GM18517 (cell line): Measurements from ENCODE around the gene TSPAN17.
"Not testable (repeated sequence)": the region's sequence is repeated elsewhere in the genome, so short reads cannot be mapped to it uniquely, and the experiment has no call there.

Experiments
- ATAC-seq: cut with Tn5 transposase; IDR thresholded peaks from one replicate; pipeline ENCODE4 v1.9.1; 2021; ENCODE audit warnings: mild to moderate bottlenecking, moderate library complexity; ENCODE audit not compliant: unreplicated experiment

The TSPAN17 gene

GRCh38 chr5:176677209-176677939 is 30.1 kb downstream of the TSPAN17 start:
- ATAC-seq, result no peak

GRCh38 chr5:176678584-176678983 is 31.3 kb downstream of the TSPAN17 start:
- ATAC-seq, result no peak

GRCh38 chr5:176679365-176680225 is 32.3 kb downstream of the TSPAN17 start:
- no peak for ATAC-seq

GRCh38 chr5:176680226-176680563 is 32.9 kb downstream of the TSPAN17 start:
- ATAC-seq, result no peak

- no peak for ATAC-seq
Measured at GRCh38 chr5:176682016-176682531, 34.8 kb downstream of the TSPAN17 start.

- no peak for ATAC-seq
Measured at GRCh38 chr5:176685010-176685409, 37.7 kb downstream of the TSPAN17 start.

GRCh38 chr5:176687247-176687646 is 40.0 kb downstream of the TSPAN17 start:
- no peak for ATAC-seq

- no peak for ATAC-seq
Measured at GRCh38 chr5:176687881-176688280, 40.6 kb downstream of the TSPAN17 start.

GRCh38 chr5:176690911-176691310 is 43.6 kb downstream of the TSPAN17 start:
- no peak for ATAC-seq

- ATAC-seq, result no peak
Measured at GRCh38 chr5:176691524-176691923, 44.2 kb downstream of the TSPAN17 start.

GRCh38 chr5:176692326-176692725 is 45.0 kb downstream of the TSPAN17 start:
- no peak for ATAC-seq

- ATAC-seq, result no peak
Measured at GRCh38 chr5:176692839-176693476, 45.7 kb downstream of the TSPAN17 start.

- ATAC-seq, result no peak
Measured at GRCh38 chr5:176693477-176693851, 46.2 kb downstream of the TSPAN17 start.

- no peak for ATAC-seq
Measured at GRCh38 chr5:176694146-176694545, 46.9 kb downstream of the TSPAN17 start.

GRCh38 chr5:176694631-176695030 is 47.3 kb downstream of the TSPAN17 start:
- no peak for ATAC-seq

GRCh38 chr5:176695073-176695472 is 47.8 kb downstream of the TSPAN17 start:
- no peak for ATAC-seq

GRCh38 chr5:176697267-176697933 is 50.1 kb downstream of the TSPAN17 start:
- no peak for ATAC-seq

GRCh38 chr5:176697934-176698538 is 50.8 kb downstream of the TSPAN17 start:
- no peak for ATAC-seq

GRCh38 chr5:176699446-176699845 is 52.2 kb downstream of the TSPAN17 start:
- ATAC-seq, result not testable (repeated sequence)

GRCh38 chr5:176700239-176700847 is 53.1 kb downstream of the TSPAN17 start:
- ATAC-seq, result no peak
